Muscle of leg (tissue), 16 donors: ENCODE data around the gene CCDC85C. TPM values are rescaled to one million over a fixed set of nuclear protein-coding genes. Genes with fewer than 3 reads are reported as not detected.

Experiments used
- DNase-seq: peaks from one replicate; pipeline ENCODE4 v3.0.0; 2013
- H3K27ac ChIP-seq: one replicate; pipeline ENCODE4 v1.5.1; 2013; ENCODE audit warnings: mild to moderate bottlenecking, low read length, control low read depth
- H3K27me3 ChIP-seq: one replicate; pipeline ENCODE4 v1.6.1; 2013; ENCODE audit warnings: low read length; ENCODE audit not compliant: control insufficient read depth, insufficient read depth
- H3K36me3 ChIP-seq: one replicate; pipeline ENCODE4 v1.6.1; 2013; ENCODE audit warnings: low read length; ENCODE audit not compliant: control insufficient read depth, insufficient read depth
- H3K4me1 ChIP-seq: one replicate; pipeline ENCODE4 v1.6.1; 2013; ENCODE audit warnings: low read length; ENCODE audit not compliant: control insufficient read depth, insufficient read depth
- H3K4me3 ChIP-seq: one replicate; pipeline ENCODE4 v1.5.1; 2013; ENCODE audit warnings: low read length, control low read depth
- H3K9me3 ChIP-seq: replicated peaks from 2 replicates; pipeline ENCODE4 v1.6.1; 2013; ENCODE audit warnings: low read depth, low read length; ENCODE audit not compliant: control insufficient read depth
- WGBS: methylation state at CpG from one replicate; pipeline ENCODE4 v1.1.5; 2013; ENCODE audit warnings: missing lambda C conversion rate; ENCODE audit not compliant: insufficient coverage; 5-methylcytosine and 5-hydroxymethylcytosine counted together
- long read RNA-seq, 11 donors: transcript quantifications; one replicate each; lab custom pipeline, GENCODE V29; 2026
- polyA plus RNA-seq, 8 donors: library from polyadenylated mRNA; unstranded; fragments of 120-200 nt; gene quantifications; one replicate each; pipeline versions ENCODE4 v1.2.1 to v1.2.3, GENCODE V29; 2013; ENCODE audit warnings: inconsistent platforms in 1 of 8, low replicate concordance in 1 of 8; ENCODE audit not compliant: insufficient read length in 8 of 8, insufficient read depth in 1 of 8
- total RNA-seq: library from RNA; stranded (reverse); fragments of 120-200 nt; gene quantifications from one replicate; pipeline ENCODE4 v1.2.4, GENCODE V29; 2013

CCDC85C gene
- 3.4 TPM for total RNA-seq
- 1 to 10 TPM; 3.2 to 6.5 (median 4.4) TPM for polyA plus RNA-seq
- long read RNA-seq, donor 1, full-length matches to known transcripts = 3 of 3 reads
- long read RNA-seq, donor 1, partial matches to known transcripts = 0 of 3 reads
- long read RNA-seq, donor 1, other reads (novel, unspliced or antisense) = 0 of 3 reads
- long read RNA-seq, donor 2 = 0 reads
- long read RNA-seq, donor 3, full-length matches to known transcripts = 1 of 1 reads
- long read RNA-seq, donor 3, partial matches to known transcripts = 0 of 1 reads
- long read RNA-seq, donor 3, other reads (novel, unspliced or antisense) = 0 of 1 reads
- long read RNA-seq, donor 4 = 0 reads
- long read RNA-seq, donor 5 = 0 reads
- long read RNA-seq, donor 6, full-length matches to known transcripts = 1 of 1 reads
- long read RNA-seq, donor 6, partial matches to known transcripts = 0 of 1 reads
- long read RNA-seq, donor 6, other reads (novel, unspliced or antisense) = 0 of 1 reads
- long read RNA-seq, donor 7 = 0 reads
- long read RNA-seq, donor 8 = 0 reads
- long read RNA-seq, donor 9 = 0 reads
- long read RNA-seq, donor 10, full-length matches to known transcripts = 1 of 37 reads
- long read RNA-seq, donor 10, partial matches to known transcripts = 22 of 37 reads
- long read RNA-seq, donor 10, other reads (novel, unspliced or antisense) = 14 of 37 reads
- long read RNA-seq, donor 11, partial matches to known transcripts = 20 of 20 reads
- long read RNA-seq, donor 11, other reads (novel, unspliced or antisense) = 0 of 20 reads

DNA sequence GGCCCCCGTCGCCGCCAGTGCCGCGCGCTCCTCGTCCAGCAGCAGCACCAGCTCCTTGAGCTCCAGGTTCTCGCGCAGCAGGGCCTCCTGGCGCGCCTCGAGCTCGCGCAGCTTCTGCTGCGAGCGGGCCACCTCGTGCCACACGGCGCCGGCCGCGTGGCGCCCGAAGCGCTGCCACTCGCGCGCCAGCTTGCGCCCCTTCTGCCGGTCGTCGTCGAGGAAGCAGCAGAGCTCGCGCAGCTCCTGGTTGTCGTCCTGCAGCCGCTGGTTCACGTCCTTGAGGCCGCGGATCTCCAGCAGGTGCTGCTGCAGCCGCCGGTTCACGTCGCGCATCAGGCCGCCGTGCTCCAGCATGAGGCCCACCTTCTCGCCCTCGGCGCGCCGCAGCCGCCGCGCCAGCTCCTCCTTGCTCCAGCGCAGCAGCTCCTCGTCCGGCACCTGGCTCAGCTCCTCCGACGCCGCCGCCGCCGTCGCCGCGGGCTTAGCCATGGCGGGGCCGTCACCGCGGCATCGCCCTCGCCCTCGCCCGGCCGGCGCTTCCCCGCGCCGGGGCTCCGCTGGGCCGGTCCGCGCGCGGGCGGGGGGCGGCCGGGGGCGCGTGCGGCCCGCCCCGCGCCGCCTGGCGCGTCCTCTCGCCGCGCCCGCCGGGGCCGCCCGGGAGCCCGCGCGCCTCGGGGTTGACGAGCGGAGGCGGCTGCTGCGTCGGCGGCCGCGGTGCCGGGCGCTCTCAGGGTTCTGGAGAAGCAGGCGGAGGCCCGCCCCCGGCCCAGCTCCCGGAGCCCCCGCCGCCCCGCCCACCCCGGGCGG lies at the start of gene CCDC85C:
Gene CCDC85C (minus strand): TSS at position 737 of the 807 bp plus-strand sequence. CDS start 248 bp downstream, at position 489.
- peaks cover 26% of the 10 kb centered on the region for H3K27me3 ChIP-seq
- peak within 1 kb of the TSS; percentile 76 for H3K4me3 ChIP-seq
- WGBS = under 1% methylated on average over 123 of the region's 128 CpGs
- peaks cover 33% of the 10 kb centered on the region for H3K4me1 ChIP-seq
- peak; percentile 52 for DNase-seq
- no peaks in the 10 kb centered on the region for H3K36me3 ChIP-seq
- peak within 1 kb of the TSS; percentile 89 for H3K27ac ChIP-seq
- no peaks in the 10 kb centered on the region for H3K9me3 ChIP-seq

DNA sequence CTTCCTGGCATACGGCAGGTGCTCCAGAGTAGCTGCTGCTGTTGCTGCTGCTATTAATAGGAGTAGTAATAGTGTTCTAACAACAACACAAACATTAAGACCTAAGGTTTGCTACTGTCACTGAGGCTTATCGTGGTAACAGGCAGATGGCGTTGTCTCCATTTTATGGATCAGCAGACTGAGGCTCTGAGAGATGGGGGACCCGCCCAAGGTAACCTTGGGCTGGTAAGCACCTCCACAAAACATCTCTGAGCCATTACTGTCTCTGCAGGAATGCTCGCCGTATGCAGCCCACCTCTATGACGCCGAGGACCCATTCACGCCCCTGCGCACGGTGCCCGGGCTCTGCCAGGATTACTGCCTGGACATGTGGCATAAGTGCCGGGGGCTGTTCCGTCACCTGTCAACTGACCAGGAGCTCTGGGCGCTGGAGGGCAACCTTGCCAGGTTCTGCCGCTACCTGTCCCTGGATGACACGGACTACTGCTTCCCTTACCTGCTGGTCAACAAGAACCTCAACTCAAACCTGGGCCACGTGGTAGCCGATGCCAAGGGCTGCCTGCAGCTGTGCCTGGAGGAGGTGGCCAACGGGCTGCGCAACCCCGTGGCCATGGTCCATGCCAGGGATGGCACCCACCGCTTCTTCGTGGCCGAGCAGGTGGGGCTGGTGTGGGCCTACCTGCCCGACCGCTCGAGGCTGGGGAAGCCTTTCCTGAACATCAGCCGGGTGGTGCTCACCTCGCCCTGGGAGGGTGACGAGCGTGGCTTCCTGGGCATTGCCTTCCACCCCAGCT lies 48.1 kb upstream of the CCDC85C start:
- Histone ChIP-seq H3K4me1 (peaks cover 5% of the 10 kb centered on the region), H3K4me3 (no peak overlapping the region), H3K27ac (no peak overlapping the region), H3K36me3 (no peaks in the 10 kb centered on the region), H3K9me3 (no peaks in the 10 kb centered on the region), H3K27me3 (peaks cover 16% of the 10 kb centered on the region)
- DNase-seq = no peak
- 93% methylated on average over 30 of the region's 32 CpGs for WGBS

DNA sequence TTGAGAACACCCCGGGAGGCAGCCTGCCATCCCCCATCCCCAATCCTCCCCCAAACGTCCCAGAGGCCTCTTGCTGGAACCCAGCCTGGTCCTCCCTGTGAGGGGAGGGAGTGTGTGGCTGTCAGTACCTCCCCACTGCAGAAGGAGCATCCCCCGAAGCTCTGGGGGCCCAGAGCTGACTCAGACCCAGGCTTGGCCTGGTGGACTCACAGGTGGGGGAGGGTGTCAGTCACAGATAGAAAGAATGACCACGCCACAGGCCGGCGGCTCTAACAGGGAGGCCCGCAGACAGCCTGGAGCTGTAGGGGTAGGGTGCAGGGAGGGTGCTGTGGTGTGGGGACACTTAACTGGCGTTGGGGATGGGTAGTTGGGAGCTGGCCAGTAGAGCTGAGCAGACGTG lies 46.2 kb upstream of the CCDC85C start:
- Histone ChIP-seq H3K36me3 (no peaks in the 10 kb centered on the region), H3K4me3 (no peak overlapping the region), H3K27ac (no peak overlapping the region), H3K9me3 (no peaks in the 10 kb centered on the region), H3K27me3 (peaks cover 16% of the 10 kb centered on the region), H3K4me1 (peaks cover 9% of the 10 kb centered on the region)
- DNase-seq = no peak
- 63% methylated on average over 6 of the region's 9 CpGs for WGBS

DNA sequence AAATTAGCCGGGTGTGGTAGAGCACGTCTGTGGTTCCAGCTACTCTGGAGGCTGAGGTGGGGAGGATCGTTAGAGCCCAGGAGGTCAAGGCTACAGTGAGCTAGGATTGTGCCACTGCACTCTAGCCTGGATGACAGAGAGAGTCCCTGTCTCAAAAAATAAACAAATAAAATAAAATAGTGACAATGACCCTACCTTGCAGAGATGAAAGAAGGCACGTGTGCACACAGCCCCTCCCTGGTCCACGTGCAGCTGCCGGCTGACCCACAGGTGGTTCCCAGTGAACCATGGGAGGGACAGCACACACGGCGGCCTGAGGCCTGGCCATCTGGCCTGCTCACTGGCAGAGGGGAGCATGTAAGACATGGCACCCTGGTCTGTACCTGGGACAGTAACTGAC lies 45.6 kb upstream of the CCDC85C start:
- H3K4me1 ChIP-seq = peaks cover 12% of the 10 kb centered on the region
- 70% methylated on average over 8 of the region's 8 CpGs for WGBS
- peaks cover 19% of the 10 kb centered on the region for H3K27me3 ChIP-seq
- H3K4me3 ChIP-seq = no peak overlapping the region
- no peak for DNase-seq
- no peak overlapping the region for H3K27ac ChIP-seq
- H3K36me3 ChIP-seq = no peaks in the 10 kb centered on the region
- no peaks in the 10 kb centered on the region for H3K9me3 ChIP-seq

DNA sequence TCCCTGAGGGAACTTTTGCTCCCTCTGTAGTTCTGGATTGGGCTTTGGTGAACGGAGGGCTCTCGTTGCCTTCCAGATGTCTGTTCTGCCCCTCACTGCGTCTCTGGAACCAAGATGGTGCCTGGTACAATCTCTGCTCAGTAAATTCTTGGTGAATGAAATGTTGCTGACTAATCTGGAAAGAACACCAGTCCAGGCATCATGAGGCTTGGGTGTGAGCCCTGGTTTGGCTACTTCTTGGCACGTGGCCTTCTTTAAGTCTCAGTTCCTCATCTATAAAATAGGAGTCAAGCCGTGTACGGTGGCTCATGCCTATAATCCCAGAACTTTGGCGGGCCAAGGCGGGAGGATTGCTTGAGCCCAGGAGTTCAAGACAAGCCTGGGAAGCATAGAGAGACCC lies 45.2 kb upstream of the CCDC85C start:
- 81% methylated on average over 7 of the region's 8 CpGs for WGBS
- H3K4me1 ChIP-seq = peaks cover 10% of the 10 kb centered on the region
- H3K9me3 ChIP-seq = no peaks in the 10 kb centered on the region
- H3K4me3 ChIP-seq = no peak overlapping the region
- no peak for DNase-seq
- no peaks in the 10 kb centered on the region for H3K36me3 ChIP-seq
- peaks cover 22% of the 10 kb centered on the region for H3K27me3 ChIP-seq
- no peak overlapping the region for H3K27ac ChIP-seq

DNA sequence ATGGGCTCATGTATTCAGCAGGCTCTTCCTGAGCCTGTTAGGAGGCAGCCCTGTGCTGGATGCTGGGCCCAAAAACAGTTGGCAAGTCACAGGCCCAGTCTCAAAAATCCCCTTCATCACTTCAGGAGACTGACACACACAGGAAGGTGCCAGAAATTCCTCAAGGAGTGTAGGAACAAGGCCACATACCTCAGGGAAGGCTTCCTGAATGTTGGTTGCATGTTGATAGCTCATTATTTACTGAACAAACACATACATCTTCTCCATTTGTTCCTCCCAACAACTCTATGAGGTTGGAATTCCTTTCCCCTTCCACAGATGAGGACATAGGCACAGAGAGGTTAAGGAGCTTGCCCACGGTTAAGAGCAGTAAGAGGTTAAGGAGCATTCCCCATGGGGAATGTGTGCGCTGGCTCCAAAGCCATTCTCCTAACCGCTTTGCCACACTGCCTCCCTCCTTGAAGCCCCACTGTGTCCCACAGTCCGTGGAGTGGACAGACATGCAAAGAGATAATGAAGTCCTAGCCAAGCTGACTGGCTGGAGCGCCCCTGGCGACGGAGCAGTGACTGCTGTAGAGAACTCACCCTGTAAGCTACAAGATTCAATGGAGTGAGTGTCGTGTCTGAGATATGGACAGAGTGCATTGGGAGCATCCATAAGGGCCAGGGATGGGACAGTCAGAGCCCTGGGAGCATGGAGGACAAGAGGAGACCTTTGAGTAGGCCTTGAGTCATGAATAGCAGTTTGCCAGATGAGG lies 44.2 kb upstream of the CCDC85C start:
- H3K27me3 ChIP-seq = peaks cover 24% of the 10 kb centered on the region
- no peaks in the 10 kb centered on the region for H3K36me3 ChIP-seq
- DNase-seq = no peak
- H3K9me3 ChIP-seq = no peaks in the 10 kb centered on the region
- H3K4me1 ChIP-seq = peaks cover 8% of the 10 kb centered on the region
- H3K27ac ChIP-seq = no peak overlapping the region
- 80% methylated on average over 6 of the region's 8 CpGs for WGBS
- no peak overlapping the region for H3K4me3 ChIP-seq

DNA sequence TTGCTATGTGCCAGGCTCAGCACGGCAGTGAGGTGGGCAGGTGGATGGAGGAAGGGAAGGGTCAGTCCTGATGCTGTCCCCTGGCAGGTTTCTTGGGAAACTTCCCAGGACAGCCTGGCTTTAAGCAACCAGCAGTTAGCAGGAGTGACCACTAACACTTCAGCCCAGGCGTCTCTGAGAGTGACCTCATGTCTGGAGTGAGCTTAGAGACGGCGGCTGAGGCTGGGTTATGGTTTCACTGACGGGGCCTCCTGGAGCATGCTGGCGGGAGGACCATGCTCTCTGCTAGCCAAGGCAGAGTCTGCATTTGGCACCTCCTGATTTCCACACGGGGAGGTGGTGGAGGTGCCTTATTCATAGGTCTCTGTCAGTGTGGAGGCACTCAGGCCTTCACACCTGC lies 43.4 kb upstream of the CCDC85C start:
- Histone ChIP-seq H3K36me3 (no peaks in the 10 kb centered on the region), H3K27me3 (peaks cover 24% of the 10 kb centered on the region), H3K27ac (no peak overlapping the region), H3K4me1 (peaks cover 8% of the 10 kb centered on the region), H3K4me3 (no peak overlapping the region), H3K9me3 (no peaks in the 10 kb centered on the region)
- 18% methylated on average over 4 of the region's 7 CpGs for WGBS
- DNase-seq = peak; percentile 48

DNA sequence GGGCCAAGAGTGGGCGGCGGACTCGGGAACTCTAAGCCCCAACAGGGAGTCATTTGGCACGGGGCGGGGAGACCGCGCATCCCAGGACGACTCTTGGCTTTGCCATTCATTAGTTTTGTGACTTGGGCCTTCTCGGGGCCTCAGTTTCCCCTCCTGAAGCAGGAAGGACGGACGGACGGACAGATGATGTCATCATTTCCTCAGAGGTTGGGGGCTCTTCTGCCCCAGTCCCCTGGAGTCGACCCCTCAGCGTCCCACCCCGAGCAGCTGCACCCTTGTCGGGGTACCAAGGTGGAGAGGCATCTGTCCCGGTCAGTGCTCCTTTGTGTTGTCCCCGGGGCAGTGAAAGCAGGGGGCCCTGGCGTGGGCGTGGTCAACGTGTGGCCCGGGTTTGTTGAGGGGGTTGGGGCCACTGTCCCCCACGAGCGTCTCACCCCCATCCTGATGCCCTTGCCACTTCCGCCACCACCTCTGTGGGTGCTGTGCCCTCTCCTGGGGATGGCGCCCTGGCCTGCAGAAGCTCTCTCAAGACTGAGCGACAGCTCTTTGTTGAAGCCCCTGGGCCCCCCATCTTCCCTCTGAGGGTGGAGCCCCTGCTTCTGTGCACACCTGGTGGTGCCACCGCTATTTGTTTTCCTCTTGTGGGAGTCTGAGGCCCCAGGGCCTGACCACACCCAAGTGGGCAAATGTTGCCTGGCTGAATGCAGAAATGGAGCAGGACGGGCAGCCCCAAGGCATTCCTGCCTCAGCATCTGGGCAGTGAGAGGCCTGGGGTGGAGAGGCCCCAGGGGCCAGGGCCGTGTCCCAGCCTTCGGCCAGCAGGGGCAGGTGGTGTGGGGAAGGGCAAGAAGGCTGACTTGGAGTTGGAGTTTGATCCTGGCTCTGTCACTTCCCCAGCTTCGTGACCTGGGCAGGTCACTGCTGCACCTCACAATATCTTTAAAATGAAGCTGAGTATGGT lies 41.8 kb upstream of the CCDC85C start:
- H3K27ac ChIP-seq = no peak overlapping the region
- no peaks in the 10 kb centered on the region for H3K36me3 ChIP-seq
- WGBS = 44% methylated on average over 28 of the region's 32 CpGs
- peaks cover 8% of the 10 kb centered on the region for H3K4me1 ChIP-seq
- H3K9me3 ChIP-seq = no peaks in the 10 kb centered on the region
- DNase-seq = no peak
- peaks cover 24% of the 10 kb centered on the region for H3K27me3 ChIP-seq
- peak overlapping the region; percentile 32 for H3K4me3 ChIP-seq
